IMR-90 (cell line): Measurements from ENCODE around the gene PGRMC1. TPM values are rescaled to one million over a fixed set of nuclear protein-coding genes. Genes with fewer than 3 reads are reported as not detected.

Experiments used
- ATAC-seq: fragments of 200-7000 bp; cut with Tn5 transposase; 2 replicates; pipeline ENCODE4 v1.9.1; 2020; ENCODE audit warnings: low read depth, mild to moderate bottlenecking, moderate library complexity
- BruUV-seq: library from RNA; stranded (reverse); fragments of 400-500 nt; replicated peaks from 2 replicates; lab custom pipeline; 2021; lab: Mats Ljungman, UMichigan
- CTCF ChIA-PET: fragments of 300-600 bp; formaldehyde crosslinking; extraction: SDS; loops from one replicate; lab custom pipeline; 2021; ENCODE audit warnings: antibody characterized with exemption; lab: Yijun Ruan, JAX
- POLR2A ChIA-PET: fragments of 300-600 bp; sonication (Branson Sonifier 250); formaldehyde crosslinking; loops from one replicate; lab custom pipeline; 2022; ENCODE audit warnings: antibody characterized with exemption; ENCODE audit not compliant: unreplicated experiment; lab: Charles Lee
- DNase-seq: peaks from one replicate; pipeline ENCODE4 v3.0.0; 2013
- H2AFZ ChIP-seq: replicated peaks from 2 replicates; pipeline ENCODE3; 2013; ENCODE audit warnings: low read length, mild to moderate bottlenecking; ENCODE audit not compliant: poor library complexity
- H2AK5ac ChIP-seq: 2 replicates; pipeline ENCODE4 v1.6.1; 2013; ENCODE audit warnings: low read depth, low read length, inconsistent platforms
- H2AK9ac ChIP-seq: replicated peaks from 2 replicates; pipeline ENCODE3; 2013; ENCODE audit warnings: mild to moderate bottlenecking, low read depth, low read length, moderate library complexity; ENCODE audit not compliant: poor library complexity
- H2BK120ac ChIP-seq: 2 replicates; pipeline ENCODE4 v1.6.1; 2013; ENCODE audit warnings: low read depth, low read length, inconsistent platforms
- H2BK15ac ChIP-seq: 3 replicates; pipeline ENCODE4 v1.6.1; 2013; ENCODE audit warnings: low read depth, low read length, inconsistent platforms
- H2BK20ac ChIP-seq: 2 replicates; pipeline ENCODE4 v1.6.1; 2013; ENCODE audit warnings: low read depth, mild to moderate bottlenecking, inconsistent platforms, low read length, moderate library complexity
- H2BK5ac ChIP-seq: 2 replicates; pipeline ENCODE4 v1.6.1; 2013; ENCODE audit warnings: mild to moderate bottlenecking, low read depth, low read length, inconsistent platforms; ENCODE audit not compliant: poor library complexity, severe bottlenecking
- H3K14ac ChIP-seq: replicated peaks from 2 replicates; pipeline ENCODE4 v1.6.1; 2013; ENCODE audit warnings: low read depth, low read length, inconsistent platforms
- H3K18ac ChIP-seq: 2 replicates; pipeline ENCODE4 v1.6.1; 2013; ENCODE audit warnings: low read depth, low read length, control low read depth
- H3K23ac ChIP-seq: 2 replicates; pipeline ENCODE4 v1.6.1; 2013; ENCODE audit warnings: low read depth, low read length, inconsistent platforms
- H3K27ac ChIP-seq: 2 replicates; pipeline ENCODE4 v1.5.1; 2013; ENCODE audit warnings: mild to moderate bottlenecking, control low read depth, low read length; ENCODE audit not compliant: insufficient read depth
- H3K27me3 ChIP-seq: 2 replicates; pipeline ENCODE4 v1.6.1; 2013; ENCODE audit warnings: low read length; ENCODE audit not compliant: control insufficient read depth, insufficient read depth
- H3K36me3 ChIP-seq: 2 replicates; pipeline ENCODE4 v1.6.1; 2013; ENCODE audit warnings: low read length, mixed read lengths; ENCODE audit not compliant: control insufficient read depth, insufficient read depth
- H3K4ac ChIP-seq: 2 replicates; pipeline ENCODE4 v1.6.1; 2013; ENCODE audit warnings: low read depth, low read length, inconsistent platforms
- H3K4me1 ChIP-seq: 2 replicates; pipeline ENCODE4 v1.6.1; 2013; ENCODE audit warnings: low read length, mixed read lengths; ENCODE audit not compliant: control insufficient read depth, insufficient read depth
- H3K4me2 ChIP-seq: 2 replicates; pipeline ENCODE4 v1.6.1; 2013; ENCODE audit warnings: low read depth, mild to moderate bottlenecking, control low read depth, low read length, moderate library complexity
- H3K4me3 ChIP-seq: 2 replicates; pipeline ENCODE4 v1.5.1; 2013; ENCODE audit warnings: low read depth, mild to moderate bottlenecking, control low read depth, low read length, moderate library complexity; ENCODE audit not compliant: insufficient read depth
- H3K56ac ChIP-seq: 2 replicates; pipeline ENCODE4 v1.6.1; 2013; ENCODE audit warnings: low read length, inconsistent platforms; ENCODE audit not compliant: insufficient read depth; ENCODE audit errors: extremely low read depth
- H3K79me1 ChIP-seq, 2 experiments: 2 replicates each; pipeline ENCODE4 v1.6.1; 2013; ENCODE audit warnings: low read length in 2 of 2, inconsistent platforms in 1 of 2, low read depth in 1 of 2
- H3K9ac ChIP-seq: 2 replicates; pipeline ENCODE4 v1.6.1; 2013; ENCODE audit warnings: low read depth, low read length, control low read depth
- H3K9me1 ChIP-seq: 2 replicates; pipeline ENCODE4 v1.6.1; 2013; ENCODE audit warnings: low read length, inconsistent platforms; ENCODE audit not compliant: insufficient read depth
- H3K9me3 ChIP-seq: 2 replicates; pipeline ENCODE4 v1.6.1; 2013; ENCODE audit warnings: low read length; ENCODE audit not compliant: control insufficient read depth, insufficient read depth
- H4K20me1 ChIP-seq: 2 replicates; pipeline ENCODE4 v1.6.1; 2013; ENCODE audit warnings: low read length, inconsistent platforms; ENCODE audit not compliant: insufficient read depth
- H4K5ac ChIP-seq: 2 replicates; pipeline ENCODE4 v1.6.1; 2013; ENCODE audit warnings: mild to moderate bottlenecking, low read depth, low read length, control low read depth
- H4K8ac ChIP-seq, 2 experiments: 2 replicates each; pipeline ENCODE4 v1.6.1; 2013; ENCODE audit warnings: low read depth in 2 of 2, low read length in 2 of 2, control low read depth in 1 of 2, inconsistent platforms in 1 of 2
- H4K91ac ChIP-seq: 2 replicates; pipeline ENCODE4 v1.6.1; 2013; ENCODE audit warnings: low read depth, low read length, inconsistent platforms; ENCODE audit not compliant: insufficient read depth
- BHLHE40 ChIP-seq: fragments of 150-350 bp; IDR thresholded peaks from 2 replicates; pipeline ENCODE4 v1.6.1; 2016; ENCODE audit warnings: mild to moderate bottlenecking, low read depth, low read length
- CEBPB ChIP-seq: IDR thresholded peaks from 2 replicates; pipeline ENCODE4 v1.6.1; 2012; ENCODE audit warnings: low read depth, low read length, improper control_type of control experiment
- CTCF ChIP-seq: conservative IDR thresholded peaks from 2 replicates; pipeline ENCODE4 v1.5.1; 2012; ENCODE audit warnings: mild to moderate bottlenecking, low read depth, low read length, improper control_type of control experiment
- ELK1 ChIP-seq: fragments of 150-350 bp; IDR thresholded peaks from 2 replicates; pipeline ENCODE4 v1.6.1; 2016; ENCODE audit warnings: low read depth, mild to moderate bottlenecking, low read length, moderate library complexity, borderline replicate concordance
- MAZ ChIP-seq: IDR thresholded peaks from 2 replicates; pipeline ENCODE4 v1.6.1; 2012; ENCODE audit warnings: low read depth, mild to moderate bottlenecking, low read length, improper control_type of control experiment, moderate library complexity, borderline replicate concordance
- RAD21 ChIP-seq: IDR thresholded peaks from 2 replicates; pipeline ENCODE4 v1.6.1; 2012; ENCODE audit warnings: low read length, improper control_type of control experiment
- RCOR1 ChIP-seq: IDR thresholded peaks from 2 replicates; pipeline ENCODE4 v1.6.1; 2012; ENCODE audit warnings: mild to moderate bottlenecking, low read length, improper control_type of control experiment; ENCODE audit not compliant: insufficient replicate concordance
- RFX5 ChIP-seq: IDR thresholded peaks from 2 replicates; pipeline ENCODE4 v1.8.0; 2012; ENCODE audit warnings: low read depth, mild to moderate bottlenecking, low read length, moderate library complexity
- WGBS, 2 experiments: methylation state at CpG; one replicate each; pipeline versions ENCODE4 v1.1.5 to v1.1.7; 2013; ENCODE audit warnings: missing lambda C conversion rate in 2 of 2; ENCODE audit not compliant: insufficient read length in 1 of 2; ENCODE audit errors: extremely low coverage in 2 of 2; 5-methylcytosine and 5-hydroxymethylcytosine counted together
- dilution Hi-C: fragments of 300-500 bp; cut with HindIII; formaldehyde crosslinking; loops from one replicate; pipeline ENCODE4 v1.14.3; 2018; ENCODE audit warnings: low sequenced_read_pairs; ENCODE audit not compliant: unreplicated experiment
- in situ Hi-C: fragments of 300-500 bp; cut with MboI; formaldehyde crosslinking; loops from 3 replicates; pipeline ENCODE4 v1.14.3; 2019; ENCODE audit warnings: low sequenced_read_pairs, inconsistent platforms, mixed read lengths
- intact Hi-C: fragments of 100-400 bp; cut with micrococcal nuclease; formaldehyde crosslinking; loops from 2 replicates; pipeline ENCODE4 v1.10.0; 2022
- polyA plus RNA-seq, 3 experiments: library from polyadenylated mRNA; depleted of rRNA; stranded (reverse); fragments of >200 nt; gene quantifications; 2 replicates each; pipeline ENCODE4 v1.2.3, GENCODE V29; 2012; ENCODE audit warnings: low replicate concordance in 1 of 3
- total RNA-seq: library from RNA; depleted of rRNA; stranded (reverse); fragments of >200 nt; gene quantifications from 2 replicates; pipeline ENCODE4 v1.2.3, GENCODE V29; 2012
- TF ChIP-seq, protein P1 (sequence below): fragments of 150-350 bp; IDR thresholded peaks from 2 replicates; pipeline ENCODE4 v1.6.1; 2017; ENCODE audit warnings: mild to moderate bottlenecking, antibody characterized with exemption, low read length, low read depth

Gene PGRMC1
- total and polyA plus RNA-seq, 2 of the 4 experiments (the other 2 are of a cell fraction), result 58.5 to 75.3 TPM

GRCh38 chrX:119228512-119229252 is 7.4 kb upstream of the PGRMC1 start:
- Histone ChIP-seq H2AK5ac (no peak overlapping the region), H2BK20ac (no peak overlapping the region), H3K9me3 (no peaks in the 10 kb centered on the region), H3K27ac (no peak overlapping the region), H4K8ac (no peak overlapping the region), H2BK5ac (no peak overlapping the region), H4K20me1 (no peaks in the 10 kb centered on the region), H3K14ac (no peak overlapping the region), H3K79me1 (no peaks in the 10 kb centered on the region), H3K27me3 (peaks cover 5% of the 10 kb centered on the region), H2BK15ac (no peak overlapping the region), H3K9me1 (no peaks in the 10 kb centered on the region; the same call in 1 of the 2 replicates), H3K56ac (no peak overlapping the region), H2BK120ac (no peak overlapping the region), H3K18ac (no peak overlapping the region), H3K9ac (no peak overlapping the region), H3K4me1 (no peaks in the 10 kb centered on the region), H4K91ac (no peak overlapping the region), H4K5ac (no peak overlapping the region), H3K4me2 (peak overlapping the region; percentile 66; the same call in 1 of the 2 replicates), H3K23ac (no peak overlapping the region), H3K36me3 (no peaks in the 10 kb centered on the region), H2AFZ (no peak overlapping the region), H3K4ac (no peak overlapping the region), H3K4me3 (no peak overlapping the region), H2AK9ac (no peak overlapping the region)
- in situ Hi-C loops (no loop called here), intact Hi-C loops (no loop called here), dilution Hi-C loops (no loop called here)
- no peak for TF ChIP-seq CTCF
- TF ChIP-seq CEBPB, result no peak
- TF ChIP-seq ELK1, result no peak
- TF ChIP-seq RFX5, result no peak
- no peak for TF ChIP-seq BHLHE40
- TF ChIP-seq RCOR1, result no peak
- TF ChIP-seq, protein P1, sequence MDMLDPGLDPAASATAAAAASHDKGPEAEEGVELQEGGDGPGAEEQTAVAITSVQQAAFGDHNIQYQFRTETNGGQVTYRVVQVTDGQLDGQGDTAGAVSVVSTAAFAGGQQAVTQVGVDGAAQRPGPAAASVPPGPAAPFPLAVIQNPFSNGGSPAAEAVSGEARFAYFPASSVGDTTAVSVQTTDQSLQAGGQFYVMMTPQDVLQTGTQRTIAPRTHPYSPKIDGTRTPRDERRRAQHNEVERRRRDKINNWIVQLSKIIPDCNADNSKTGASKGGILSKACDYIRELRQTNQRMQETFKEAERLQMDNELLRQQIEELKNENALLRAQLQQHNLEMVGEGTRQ, result no peak
- TF ChIP-seq MAZ, result no peak
- no peak for TF ChIP-seq RAD21
- 60% methylated on average over 1 of the region's 6 CpGs; no CpG with 5 or more reads in 1 of the 2 experiments for WGBS, 2 experiments
- POLR2A ChIA-PET, result interaction anchor here (1.3 kb wide), 1 partner anchor 10 kb away, joined by 14 read pairs; no protein-coding TSS in a partner anchor
- peak; percentile 88 for DNase-seq
- peak; percentile 59 for ATAC-seq
- BruUV-seq, result no TSS peak
- CTCF ChIA-PET, result interaction anchor here (0.5 kb wide), 2 partner anchors 107 to 264 kb away, joined by 3 to 5 read pairs; no protein-coding TSS in a partner anchor
